Breast epithelium (tissue), 4 donors: Measurements from ENCODE around the gene LCN10. TPM values are rescaled to one million over a fixed set of nuclear protein-coding genes. Genes with fewer than 3 reads are reported as not detected.

Experiments
- DNase-seq, 2 donors: peaks; one replicate each; pipeline ENCODE4 v3.0.0-alpha.2; 2019; ENCODE audit warnings: low spot score in 2 of 2
- H3K27ac ChIP-seq, 2 donors: fragments of 200-600 bp; sonication (generic) in 1 of 2; one replicate each; pipeline ENCODE4 v1.5.1; 2016 to 2019; ENCODE audit warnings: mild to moderate bottlenecking in 1 of 2
- H3K27me3 ChIP-seq, 2 donors: fragments of 200-600 bp; sonication (generic) in 1 of 2; one replicate each; pipeline versions ENCODE4 v1.5.1 to v1.6.0; 2017 to 2019; ENCODE audit warnings: control low read depth in 1 of 2, mild to moderate bottlenecking in 1 of 2
- H3K36me3 ChIP-seq: fragments of 200-600 bp; one replicate; pipeline ENCODE4 v1.5.1; 2019
- H3K4me1 ChIP-seq, 2 donors: fragments of 200-600 bp; sonication (generic); one replicate each; pipeline ENCODE4 v1.5.1; 2016 to 2019; ENCODE audit warnings: control low read depth in 1 of 2
- H3K4me3 ChIP-seq, 3 donors: fragments of 200-600 bp; sonication (generic); 1 replicate in 2 of 3; 2 replicates in 1 of 3; pipeline ENCODE4 v1.5.1; 2016 to 2019; ENCODE audit warnings: mild to moderate bottlenecking in 3 of 3, moderate library complexity in 2 of 3
- H3K9me3 ChIP-seq, 2 donors: fragments of 200-600 bp; sonication (generic) in 1 of 2; one replicate each; pipeline ENCODE4 v1.5.1; 2016 to 2019; ENCODE audit warnings: control low read depth in 1 of 2
- CTCF ChIP-seq, 3 donors: fragments of 450-650 bp; IDR thresholded peaks; one replicate each; pipeline ENCODE4 v1.5.1; 2016 to 2017; ENCODE audit warnings: antibody characterized with exemption in 3 of 3, mild to moderate bottlenecking in 3 of 3, moderate library complexity in 3 of 3
- POLR2A ChIP-seq: fragments of 450-650 bp; IDR thresholded peaks from one replicate; pipeline ENCODE4 v1.6.1; 2016; ENCODE audit warnings: antibody characterized with exemption, mild to moderate bottlenecking, moderate library complexity
- POLR2AphosphoS5 ChIP-seq, 3 donors: sonication (generic); formaldehyde crosslinking; IDR thresholded peaks; one replicate each; pipeline ENCODE4 v1.6.1; 2017; ENCODE audit warnings: antibody characterized with exemption in 3 of 3
- intact Hi-C: fragments of 100-400 bp; cut with DNase I; formaldehyde crosslinking; loops from one replicate; pipeline ENCODE4 v1.15.1; 2023; ENCODE audit warnings: low total_unique reads
- total RNA-seq, 3 donors: library from RNA; depleted of rRNA; stranded (reverse); fragments of >200 nt; gene quantifications; one replicate each; pipeline ENCODE4 v1.1.0, GENCODE V29; 2016

The LCN10 gene
- total RNA-seq, 3 donors from 2014 or later: 0.73 to 6.9 (median 6.7) TPM

GRCh38 chr9:136750526-136750925, 7.8 kb upstream of the LCN10 start:
- intact Hi-C loops: no loop called here
- Histone ChIP-seq H3K27ac (no peak overlapping the region), H3K36me3 (no peaks in the 10 kb centered on the region), H3K27me3 (no peaks in the 10 kb centered on the region), H3K4me3 (no peak overlapping the region), H3K9me3 (peaks cover 10 to 14% of the 10 kb centered on the region in 2 donors), H3K4me1 (no peaks in the 10 kb centered on the region)
- TF ChIP-seq POLR2AphosphoS5 (IDR thresholded peaks at IDR 0.05): no peak
- TF ChIP-seq POLR2A: no peak
- TF ChIP-seq CTCF (IDR thresholded peaks at IDR 0.05): no peak
- DNase-seq: no peak

GRCh38 chr9:136748666-136749611, 6.2 kb upstream of the LCN10 start:
- no peak overlapping the region for H3K27ac ChIP-seq
- H3K36me3 ChIP-seq: no peaks in the 10 kb centered on the region
- TF ChIP-seq POLR2A (no peak), CTCF (IDR thresholded peaks at IDR 0.05) (no peak), POLR2AphosphoS5 (IDR thresholded peaks at IDR 0.05) (no peak)
- intact Hi-C loops: no loop called here
- peaks cover 0 to 7% of the 10 kb centered on the region in 2 donors for H3K27me3 ChIP-seq
- no peak for DNase-seq
- H3K4me1 ChIP-seq: no peaks in the 10 kb centered on the region
- H3K4me3 ChIP-seq: no peak overlapping the region
- peaks cover 4 to 14% of the 10 kb centered on the region in 2 donors for H3K9me3 ChIP-seq

- TF ChIP-seq CTCF (IDR thresholded peaks at IDR 0.05): no peak
- TF ChIP-seq POLR2A: no peak
- no peak for TF ChIP-seq POLR2AphosphoS5 (IDR thresholded peaks at IDR 0.05)
- no peak for DNase-seq
- no peak within 1 kb of the TSS for H3K4me3 ChIP-seq
- H3K4me1 ChIP-seq: no peaks in the 10 kb centered on the region
- peaks cover 0 to 14% of the 10 kb centered on the region in 2 donors for H3K9me3 ChIP-seq
- H3K27ac ChIP-seq: no peak within 1 kb of the TSS
- intact Hi-C loops: no loop called here
- peaks cover 0 to 14% of the 10 kb centered on the region in 2 donors for H3K27me3 ChIP-seq
- H3K36me3 ChIP-seq: no peaks in the 10 kb centered on the region
Measured at GRCh38 chr9:136748201-136748600, 5.5 kb upstream of the LCN10 start, which contains the start of gene LCN6. Gene LCN6 (minus strand): TSS chr9:136748525. CDS start chr9:136748483, 42 bp downstream.

- no peak overlapping the region for H3K4me3 ChIP-seq
- H3K4me1 ChIP-seq: no peaks in the 10 kb centered on the region
- H3K27me3 ChIP-seq: peaks cover under 1 to 22% of the 10 kb centered on the region in 2 donors
- H3K27ac ChIP-seq: no peak overlapping the region
- TF ChIP-seq POLR2A (no peak), POLR2AphosphoS5 (IDR thresholded peaks at IDR 0.05) (no peak), CTCF (IDR thresholded peaks at IDR 0.05) (no peak)
- intact Hi-C loops: no loop called here
- DNase-seq: no peak
- H3K36me3 ChIP-seq: no peaks in the 10 kb centered on the region
- peaks cover 0 to 13% of the 10 kb centered on the region in 2 donors for H3K9me3 ChIP-seq
Measured at GRCh38 chr9:136747161-136748060, 4.7 kb upstream of the LCN10 start.
